Ishikawa (cell line): ENCODE results near the gene TMEM38A.

ENCODE experiments used
- CEBPB ChIP-seq: IDR thresholded peaks from 2 replicates; pipeline ENCODE4 v1.6.1; 2012
- EGR1 ChIP-seq: IDR thresholded peaks from 2 replicates; pipeline ENCODE4 v1.6.1; 2012
- EP300 ChIP-seq: IDR thresholded peaks from 2 replicates; pipeline ENCODE4 v1.6.1; 2012; ENCODE audit warnings: borderline replicate concordance
- FOXM1 ChIP-seq: IDR thresholded peaks from 2 replicates; pipeline ENCODE4 v1.6.1; 2012; ENCODE audit warnings: low read depth, borderline replicate concordance
- MAX ChIP-seq: IDR thresholded peaks from 2 replicates; pipeline ENCODE4 v1.6.1; 2012
- NFIC ChIP-seq: IDR thresholded peaks from 2 replicates; pipeline ENCODE4 v1.6.1; 2012
- RAD21 ChIP-seq: IDR thresholded peaks from 2 replicates; pipeline ENCODE4 v1.6.1; 2012; ENCODE audit warnings: low read depth
- REST ChIP-seq: IDR thresholded peaks from 2 replicates; pipeline ENCODE4 v1.6.1; 2012; ENCODE audit warnings: low read depth, mild to moderate bottlenecking
- TAF1 ChIP-seq: IDR thresholded peaks from 2 replicates; pipeline ENCODE4 v1.6.1; 2012; ENCODE audit warnings: low read depth, mild to moderate bottlenecking
- TEAD4 ChIP-seq: IDR thresholded peaks from 2 replicates; pipeline ENCODE4 v1.6.1; 2012
- YY1 ChIP-seq: IDR thresholded peaks from 2 replicates; pipeline ENCODE4 v1.6.1; 2012; ENCODE audit warnings: low read depth

GRCh38 chr19:16661480-16662034 lies 618 bp downstream of the TMEM38A start:
- no peak for TF ChIP-seq FOXM1
- no peak for TF ChIP-seq MAX
- TF ChIP-seq TAF1, result no peak
- no peak for TF ChIP-seq REST
- no peak for TF ChIP-seq YY1
- no peak for TF ChIP-seq EGR1
- no peak for TF ChIP-seq CEBPB
- no peak for TF ChIP-seq EP300
- no peak for TF ChIP-seq RAD21
- TF ChIP-seq NFIC, result no peak
- TF ChIP-seq TEAD4, result no peak
